Measurements from ENCODE around the gene ATP10B. TPM values are rescaled to one million over a fixed set of nuclear protein-coding genes. Genes with fewer than 3 reads are reported as not detected.

ATP10B gene
- total RNA-seq, 4 donors from 2014 or later: 63.5 to 112 (median 87.7) TPM

- Histone ChIP-seq H3K27me3 (no peaks in the 10 kb centered on the region), H3K27ac (no peak overlapping the region)
- TF ChIP-seq CTCF (IDR thresholded peaks at IDR 0.05) (no peak), POLR2A (IDR thresholded peaks at IDR 0.05) (no peak)
These were observed 177.1 kb downstream of the ATP10B start for GRCh38 chr5:160674901-160675300.

GRCh38 chr5:160672521-160672920 lies 179.5 kb downstream of the ATP10B start:
- Histone ChIP-seq H3K36me3 (no peaks in the 10 kb centered on the region), H3K9me3 (no peaks in the 10 kb centered on the region), H3K27ac (no peak overlapping the region), H3K4me3 (no peak overlapping the region), H3K4me1 (no peaks in the 10 kb centered on the region), H3K27me3 (no peaks in the 10 kb centered on the region)
- no peak for TF ChIP-seq CTCF (IDR thresholded peaks at IDR 0.05)
- no peak for TF ChIP-seq POLR2A (IDR thresholded peaks at IDR 0.05)
- no peak for DNase-seq

More at GRCh38 chr5:160674901-160675300, 177.1 kb downstream of the ATP10B start:
- no peak for DNase-seq
- Histone ChIP-seq H3K4me1 (no peaks in the 10 kb centered on the region), H3K9me3 (no peaks in the 10 kb centered on the region), H3K4me3 (no peak overlapping the region), H3K36me3 (no peaks in the 10 kb centered on the region)

GRCh38 chr5:160668356-160668755 lies 183.7 kb downstream of the ATP10B start:
- no peak for DNase-seq
- no peaks in the 10 kb centered on the region for H3K9me3 ChIP-seq
- no peaks in the 10 kb centered on the region for H3K4me1 ChIP-seq
- H3K36me3 ChIP-seq: peaks cover 0 to 16% (median 0%) of the 10 kb centered on the region in 3 donors
- H3K4me3 ChIP-seq: no peak overlapping the region
- TF ChIP-seq POLR2A (IDR thresholded peaks at IDR 0.05) (no peak), CTCF (IDR thresholded peaks at IDR 0.05) (no peak)
- H3K27ac ChIP-seq: no peak overlapping the region
- no peaks in the 10 kb centered on the region for H3K27me3 ChIP-seq

GRCh38 chr5:160667160-160667559 lies 184.9 kb downstream of the ATP10B start:
- Histone ChIP-seq H3K27me3 (no peaks in the 10 kb centered on the region), H3K4me1 (no peaks in the 10 kb centered on the region), H3K27ac (no peak overlapping the region), H3K9me3 (no peaks in the 10 kb centered on the region), H3K4me3 (no peak overlapping the region), H3K36me3 (peaks cover 0 to 16% (median 0%) of the 10 kb centered on the region in 3 donors)
- no peak for TF ChIP-seq POLR2A (IDR thresholded peaks at IDR 0.05)
- TF ChIP-seq CTCF (IDR thresholded peaks at IDR 0.05): no peak
- no peak for DNase-seq

GRCh38 chr5:160665460-160665859 lies 186.6 kb downstream of the ATP10B start:
- DNase-seq: no peak
- Histone ChIP-seq H3K4me3 (no peak overlapping the region), H3K36me3 (peaks cover 0 to 16% (median 0%) of the 10 kb centered on the region in 3 donors), H3K27ac (no peak overlapping the region), H3K9me3 (no peaks in the 10 kb centered on the region), H3K4me1 (no peaks in the 10 kb centered on the region), H3K27me3 (no peaks in the 10 kb centered on the region)
- TF ChIP-seq CTCF (IDR thresholded peaks at IDR 0.05) (no peak), POLR2A (IDR thresholded peaks at IDR 0.05) (no peak)

GRCh38 chr5:160660132-160660531 lies 191.9 kb downstream of the ATP10B start:
- no peaks in the 10 kb centered on the region for H3K27me3 ChIP-seq
- H3K36me3 ChIP-seq: no peaks in the 10 kb centered on the region
- H3K9me3 ChIP-seq: no peaks in the 10 kb centered on the region
- DNase-seq: no peak
- TF ChIP-seq CTCF (IDR thresholded peaks at IDR 0.05) (no peak), POLR2A (IDR thresholded peaks at IDR 0.05) (no peak)
- H3K4me3 ChIP-seq: no peak overlapping the region
- H3K4me1 ChIP-seq: peaks cover 0 to 22% (median 0%) of the 10 kb centered on the region in 4 donors
- no peak overlapping the region for H3K27ac ChIP-seq

Data from Peyer's patch (tissue), 4 donors.